Gastrocnemius medialis (tissue), 4 donors: Measurements from ENCODE around the gene OBSCN.

Experiments used
- CTCF ChIP-seq, 5 experiments: fragments of 450-650 bp in 3 of 5; fragments of 200-600 bp in 2 of 5; sonication (generic) in 2 of 5; IDR thresholded peaks in 4 of 5; conservative IDR thresholded peaks in 1 of 5; 1 replicate in 4 of 5; 2 replicates in 1 of 5; pipeline ENCODE4 v1.5.1; 2016 to 2019; ENCODE audit warnings: antibody characterized with exemption in 5 of 5, mild to moderate bottlenecking in 3 of 5, moderate library complexity in 3 of 5
- POLR2A ChIP-seq, 2 donors: fragments of 450-650 bp; IDR thresholded peaks; one replicate each; pipeline ENCODE4 v1.6.1; 2017; ENCODE audit warnings: antibody characterized with exemption in 2 of 2, mild to moderate bottlenecking in 2 of 2, moderate library complexity in 2 of 2

- no peak for TF ChIP-seq POLR2A (IDR thresholded peaks at IDR 0.05)
- no peak for TF ChIP-seq CTCF (IDR thresholded peaks at IDR 0.05 in 4 of 5, conservative IDR thresholded peaks at IDR 0.05 in 1 of 5)
Measured at GRCh38 chr1:228383773-228384172, 175.9 kb downstream of the OBSCN start.
